GM12891 (cell line): ENCODE data around the gene HEBP2.

Source experiments
- POLR2A ChIP-seq: IDR thresholded peaks from 2 replicates; pipeline ENCODE4 v1.6.1; 2011; ENCODE audit warnings: low read depth, low read length, control low read depth
- POLR2AphosphoS5 ChIP-seq: IDR thresholded peaks from 2 replicates; pipeline ENCODE4 v1.6.1; 2011; ENCODE audit warnings: low read depth, low read length, control low read depth
- SPI1 ChIP-seq: IDR thresholded peaks from 2 replicates; pipeline ENCODE4 v1.6.1; 2011; ENCODE audit warnings: low read depth, low read length, control low read depth
- TAF1 ChIP-seq: IDR thresholded peaks from 2 replicates; pipeline ENCODE4 v1.6.1; 2011; ENCODE audit warnings: low read depth, low read length, control low read depth

GRCh38 chr6:138403801-138404665 is at the start of gene HEBP2:
- no peak; the same call in 1 of the 2 replicates for TF ChIP-seq TAF1
- TF ChIP-seq POLR2AphosphoS5: no peak
- TF ChIP-seq POLR2A: no peak
- peak; percentile 67 for TF ChIP-seq SPI1
